Mesangial cell (primary cell): Measurements from ENCODE around the gene GTPBP8. TPM values are rescaled to one million over a fixed set of nuclear protein-coding genes. Genes with fewer than 3 reads are reported as not detected.

ENCODE experiments used
- total RNA-seq: library from RNA; depleted of rRNA; stranded (reverse); fragments of >200 nt; gene quantifications from 2 replicates; pipeline ENCODE4 v1.2.3, GENCODE V29; 2015

Gene GTPBP8
- 40.4 and 44.5 TPM in 2 replicates for total RNA-seq

DNA sequence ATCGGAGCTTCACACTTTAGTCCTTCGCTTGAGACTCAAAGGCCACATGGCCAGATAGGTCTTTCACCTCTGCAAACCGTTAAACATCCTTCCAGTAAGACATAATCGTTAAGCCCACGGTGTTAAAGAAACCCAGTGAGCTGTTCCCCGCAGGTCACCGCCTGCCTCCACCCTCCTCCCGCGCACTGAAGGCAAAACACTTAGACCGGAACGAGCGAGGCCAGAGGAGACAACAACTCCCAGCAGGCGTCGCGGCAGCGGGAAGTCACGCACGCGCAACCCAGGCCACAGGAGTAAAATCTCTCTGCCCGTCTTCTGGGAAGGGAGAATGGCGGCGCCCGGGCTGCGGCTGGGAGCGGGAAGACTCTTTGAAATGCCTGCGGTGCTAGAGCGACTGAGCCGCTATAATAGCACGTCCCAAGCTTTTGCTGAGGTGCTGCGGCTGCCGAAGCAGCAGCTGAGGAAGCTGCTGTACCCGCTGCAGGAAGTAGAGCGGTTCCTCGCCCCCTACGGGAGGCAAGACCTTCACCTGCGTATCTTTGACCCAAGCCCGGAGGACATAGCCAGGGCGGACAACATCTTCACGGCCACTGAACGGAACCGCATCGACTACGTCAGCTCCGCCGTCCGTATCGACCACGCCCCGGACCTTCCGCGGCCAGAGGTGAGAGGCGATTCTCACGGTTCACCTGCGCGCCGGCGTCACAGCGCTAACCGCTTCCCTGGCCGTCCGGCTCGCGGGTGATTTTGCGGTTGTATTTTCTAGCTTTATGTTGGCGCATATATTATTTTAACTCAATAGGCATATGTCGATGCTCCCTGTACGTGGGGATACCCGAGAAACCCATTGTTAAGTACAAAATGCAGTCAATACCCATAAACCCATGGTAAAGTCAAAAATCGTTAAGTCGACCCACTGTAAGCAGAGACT, at the start of gene GTPBP8:
Gene GTPBP8 (plus strand): TSS at position 313 of the 931 bp plus-strand sequence. CDS start 16 bp downstream, at position 329.

DNA sequence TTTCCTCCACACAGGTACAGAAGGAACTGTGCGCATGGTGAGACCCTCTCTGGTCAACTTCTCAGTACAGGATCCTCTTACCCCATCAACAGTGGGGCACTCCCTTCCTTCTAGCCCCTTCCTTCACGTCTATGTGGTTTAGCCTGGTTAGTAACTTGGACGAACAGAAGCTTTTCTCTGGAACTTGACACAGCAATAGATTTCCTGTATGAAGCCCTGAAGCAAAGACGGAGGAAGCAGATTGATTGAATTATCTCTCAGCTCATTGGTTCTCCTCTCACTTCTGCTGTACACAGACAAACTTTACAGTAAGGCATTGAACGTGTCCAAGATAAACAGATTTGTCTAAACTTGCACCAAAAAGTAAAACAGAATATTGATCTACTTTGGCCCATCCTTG, 15.9 kb upstream of the GTPBP8 start, which contains the start of gene CD200R1:
Gene CD200R1 (minus strand): TSS at position 210 of the 400 bp plus-strand sequence. CDS start 246 bp downstream, outside the sequence.

Other genes with a start within 250 kb of the GTPBP8 start
- gene CD200R1L, start 144.1 kb upstream of the GTPBP8 start, total RNA-seq = not detected in 2 replicates
- not detected in 2 replicates for gene CD200R1, start 15.9 kb upstream of the GTPBP8 start, total RNA-seq
- gene BOC, start 220.6 kb downstream of the GTPBP8 start, total RNA-seq = 2.6 and 7.6 TPM in 2 replicates